Neural progenitor cell (in vitro differentiated cells): Measurements from ENCODE around the gene INTS11. TPM values are rescaled to one million over a fixed set of nuclear protein-coding genes. Genes with fewer than 3 reads are reported as not detected.

Experiments
- DNase-seq: peaks from one replicate; pipeline ENCODE4 v3.0.0-alpha.2; 2016; ENCODE audit warnings: low spot score
- H2AFZ ChIP-seq: fragments of 200-600 bp; sonication (generic); replicated peaks from 2 replicates; pipeline ENCODE4 v1.6.1; 2016; ENCODE audit warnings: antibody characterized with exemption
- H3F3A ChIP-seq: fragments of 200-600 bp; sonication (generic); 2 replicates; pipeline ENCODE4 v1.6.1; 2016; ENCODE audit warnings: antibody characterized with exemption, low read depth
- H3K27ac ChIP-seq: fragments of 200-600 bp; sonication (generic); 2 replicates; pipeline ENCODE4 v1.5.1; 2016; ENCODE audit warnings: mild to moderate bottlenecking
- H3K27me3 ChIP-seq: fragments of 200-600 bp; sonication (generic); 2 replicates; pipeline ENCODE4 v1.6.1; 2016; ENCODE audit warnings: mild to moderate bottlenecking, moderate library complexity
- H3K36me3 ChIP-seq: fragments of 200-600 bp; sonication (generic); 2 replicates; pipeline ENCODE4 v1.5.1; 2016
- H3K4me1 ChIP-seq: fragments of 200-600 bp; sonication (generic); 2 replicates; pipeline ENCODE4 v1.6.1; 2016; ENCODE audit warnings: mixed run types
- H3K4me2 ChIP-seq: fragments of 200-600 bp; sonication (generic); 2 replicates; pipeline ENCODE4 v1.6.1; 2016
- H3K4me3 ChIP-seq: fragments of 200-600 bp; sonication (generic); 2 replicates; pipeline ENCODE4 v1.5.1; 2016
- H3K79me2 ChIP-seq: fragments of 200-600 bp; sonication (generic); 2 replicates; pipeline ENCODE4 v1.6.1; 2016; ENCODE audit warnings: low read depth
- H3K9ac ChIP-seq: fragments of 200-600 bp; sonication (generic); 2 replicates; pipeline ENCODE4 v1.6.1; 2016
- H3K9me3 ChIP-seq: fragments of 200-600 bp; sonication (generic); 2 replicates; pipeline ENCODE4 v1.5.1; 2016; ENCODE audit warnings: low read depth
- H4K20me1 ChIP-seq: fragments of 200-600 bp; sonication (generic); 2 replicates; pipeline ENCODE4 v1.6.1; 2016; ENCODE audit warnings: low read depth
- H3K27ac Mint-ChIP-seq: 3 replicates; pipeline ENCODE4 v1.8.0; 2021; ENCODE audit warnings: mixed read lengths
- H3K27me3 Mint-ChIP-seq: 2 replicates; pipeline ENCODE4 v1.8.0; 2022; ENCODE audit warnings: low read depth, mild to moderate bottlenecking, inconsistent platforms, moderate library complexity, mixed read lengths; ENCODE audit not compliant: insufficient read depth
- H3K36me3 Mint-ChIP-seq: 3 replicates; pipeline ENCODE4 v1.8.0; 2021; ENCODE audit warnings: mixed read lengths
- H3K4me1 Mint-ChIP-seq: 3 replicates; pipeline ENCODE4 v1.8.0; 2021; ENCODE audit warnings: mixed read lengths
- H3K4me3 Mint-ChIP-seq: 3 replicates; pipeline ENCODE4 v1.8.0; 2021; ENCODE audit warnings: mild to moderate bottlenecking, moderate library complexity, mixed read lengths
- H3K9me3 Mint-ChIP-seq: 3 replicates; pipeline ENCODE4 v1.8.0; 2020; ENCODE audit warnings: mixed read lengths
- EZH2 ChIP-seq: fragments of 200-600 bp; sonication (generic); IDR thresholded peaks from 2 replicates; pipeline ENCODE4 v1.6.1; 2017; ENCODE audit warnings: antibody characterized with exemption, mild to moderate bottlenecking, moderate library complexity
- EZH2phosphoT487 ChIP-seq: fragments of 200-600 bp; sonication (generic); IDR thresholded peaks from 2 replicates; pipeline ENCODE4 v1.6.1; 2017; ENCODE audit warnings: antibody characterized with exemption
- total RNA-seq: library from RNA; depleted of rRNA; stranded (reverse); fragments of >200 nt; gene quantifications from 2 replicates; pipeline ENCODE4 v1.2.3, GENCODE V29; 2015; ENCODE audit warnings: low replicate concordance
- TF ChIP-seq, protein P1 (sequence below): fragments of 200-600 bp; sonication (generic); IDR thresholded peaks from 2 replicates; pipeline ENCODE4 v1.5.1; 2017; ENCODE audit warnings: antibody characterized with exemption, mild to moderate bottlenecking

The INTS11 gene
- total RNA-seq, 1 donor from 2014 or later, result 62.4 TPM

DNA sequence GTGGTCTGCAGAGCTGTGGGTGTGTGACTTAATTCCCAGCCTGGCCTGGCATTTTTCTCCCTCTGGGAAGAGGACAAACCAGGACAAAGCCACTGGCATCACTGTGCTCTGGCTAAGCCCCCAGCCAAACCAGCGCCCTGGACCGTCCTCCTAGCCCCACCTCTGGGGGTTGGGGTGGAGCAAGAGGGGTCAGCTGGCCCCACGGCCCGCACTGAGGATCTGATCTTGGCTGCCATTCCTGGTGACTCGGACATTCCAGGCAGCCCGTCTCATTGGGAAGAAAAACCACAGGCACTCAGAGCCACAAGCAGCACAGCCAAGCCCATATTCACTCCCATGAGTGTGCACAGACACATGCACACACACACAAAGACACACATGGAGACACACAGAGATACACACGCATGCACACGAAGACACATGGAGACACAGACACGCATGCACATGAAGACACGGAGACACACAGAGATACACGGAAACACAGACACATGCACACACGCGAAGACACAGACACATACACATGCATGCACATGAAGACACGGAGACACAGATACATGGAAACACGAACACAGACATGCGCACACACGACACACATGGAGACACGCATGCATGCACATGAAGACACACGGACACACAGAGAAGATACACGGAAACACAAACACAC, 36.2 kb upstream of the INTS11 start:
- no peak overlapping the region for H2AFZ ChIP-seq

DNA sequence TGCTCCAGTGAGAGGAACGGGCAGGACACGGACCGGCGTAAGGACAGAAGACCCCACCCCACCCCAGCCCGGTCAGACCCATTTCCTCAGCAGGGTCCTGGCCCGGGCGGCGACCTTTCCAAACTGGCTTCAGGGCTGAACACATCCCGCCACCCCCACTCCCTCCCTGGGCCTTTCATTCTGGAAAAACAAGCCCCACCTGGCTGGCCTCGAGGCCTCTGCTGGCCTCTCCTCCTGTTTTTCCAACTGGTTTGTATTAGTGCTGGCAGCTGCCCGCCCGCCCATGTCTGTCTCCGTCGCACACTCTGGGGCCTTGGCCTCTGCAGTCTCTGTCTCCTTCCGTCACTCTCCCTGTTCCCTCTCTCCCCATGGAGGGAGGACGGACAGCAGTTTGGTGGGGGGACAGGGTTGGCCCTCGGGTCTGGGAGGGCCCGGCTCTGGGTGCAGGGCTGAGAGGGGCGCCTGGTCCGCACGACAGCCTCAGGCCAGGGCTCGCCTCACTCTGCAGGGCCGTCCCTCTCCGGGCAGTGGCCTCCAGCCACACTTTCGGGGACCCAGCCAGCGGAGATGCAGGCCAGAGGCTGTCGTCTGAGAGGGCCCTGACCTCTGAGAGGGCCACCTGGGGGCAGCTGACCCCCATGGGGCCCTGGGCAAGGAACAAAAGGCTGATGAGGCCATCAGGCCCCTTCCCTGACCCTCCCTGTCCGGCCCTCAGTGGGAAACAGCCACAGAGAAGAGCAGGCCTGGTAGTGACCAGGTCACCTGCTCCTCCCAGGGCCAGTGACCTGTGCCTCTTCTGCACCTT, 35.4 kb upstream of the INTS11 start:
- Histone ChIP-seq H3K9ac (no peak overlapping the region), H3K27ac (peak overlapping the region; percentile 15), H4K20me1 (no peaks in the 10 kb centered on the region), H2AFZ (no peak overlapping the region), H3K4me3 (no peak overlapping the region), H3K27me3 (peaks cover 17% of the 10 kb centered on the region), H3F3A (peaks cover 44% of the 10 kb centered on the region), H3K4me1 (peaks cover 48% of the 10 kb centered on the region), H3K4me2 (peak overlapping the region; percentile 27), H3K36me3 (no peaks in the 10 kb centered on the region), H3K79me2 (no peaks in the 10 kb centered on the region), H3K9me3 (no peaks in the 10 kb centered on the region)
- Mint-ChIP-seq H3K9me3 (no peaks in the 10 kb centered on the region), H3K4me1 (peaks cover 41% of the 10 kb centered on the region), H3K27me3 (peaks cover 11% of the 10 kb centered on the region), H3K36me3 (no peaks in the 10 kb centered on the region), H3K4me3 (peak overlapping the region; percentile 76), H3K27ac (peak overlapping the region; percentile 95)
- TF ChIP-seq, protein P1, sequence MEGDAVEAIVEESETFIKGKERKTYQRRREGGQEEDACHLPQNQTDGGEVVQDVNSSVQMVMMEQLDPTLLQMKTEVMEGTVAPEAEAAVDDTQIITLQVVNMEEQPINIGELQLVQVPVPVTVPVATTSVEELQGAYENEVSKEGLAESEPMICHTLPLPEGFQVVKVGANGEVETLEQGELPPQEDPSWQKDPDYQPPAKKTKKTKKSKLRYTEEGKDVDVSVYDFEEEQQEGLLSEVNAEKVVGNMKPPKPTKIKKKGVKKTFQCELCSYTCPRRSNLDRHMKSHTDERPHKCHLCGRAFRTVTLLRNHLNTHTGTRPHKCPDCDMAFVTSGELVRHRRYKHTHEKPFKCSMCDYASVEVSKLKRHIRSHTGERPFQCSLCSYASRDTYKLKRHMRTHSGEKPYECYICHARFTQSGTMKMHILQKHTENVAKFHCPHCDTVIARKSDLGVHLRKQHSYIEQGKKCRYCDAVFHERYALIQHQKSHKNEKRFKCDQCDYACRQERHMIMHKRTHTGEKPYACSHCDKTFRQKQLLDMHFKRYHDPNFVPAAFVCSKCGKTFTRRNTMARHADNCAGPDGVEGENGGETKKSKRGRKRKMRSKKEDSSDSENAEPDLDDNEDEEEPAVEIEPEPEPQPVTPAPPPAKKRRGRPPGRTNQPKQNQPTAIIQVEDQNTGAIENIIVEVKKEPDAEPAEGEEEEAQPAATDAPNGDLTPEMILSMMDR, result no peak
- no peak for TF ChIP-seq EZH2
- no peak for TF ChIP-seq EZH2phosphoT487
- no peak for DNase-seq

More for the DNA sequence above, 36.2 kb upstream of the INTS11 start:
- H3K9me3 Mint-ChIP-seq, result no peaks in the 10 kb centered on the region
- Histone ChIP-seq H4K20me1 (no peaks in the 10 kb centered on the region), H3K4me1 (peaks cover 43% of the 10 kb centered on the region), H3K27me3 (peaks cover 9% of the 10 kb centered on the region), H3K9ac (no peak overlapping the region), H3K4me3 (no peak overlapping the region), H3K79me2 (no peaks in the 10 kb centered on the region), H3K36me3 (no peaks in the 10 kb centered on the region), H3K27ac (peak overlapping the region; percentile 15), H3K9me3 (no peaks in the 10 kb centered on the region), H3K4me2 (peak overlapping the region; percentile 27), H3F3A (peaks cover 44% of the 10 kb centered on the region)
- DNase-seq, result peak; percentile 71
- H3K4me3 Mint-ChIP-seq, result peak overlapping the region; percentile 15
- H3K27me3 Mint-ChIP-seq, result peaks cover 11% of the 10 kb centered on the region
- peaks cover 41% of the 10 kb centered on the region for H3K4me1 Mint-ChIP-seq
- H3K36me3 Mint-ChIP-seq, result no peaks in the 10 kb centered on the region
- H3K27ac Mint-ChIP-seq, result peak overlapping the region; percentile 58
- TF ChIP-seq EZH2 (no peak), EZH2phosphoT487 (no peak)
- TF ChIP-seq, protein P1, result no peak

DNA sequence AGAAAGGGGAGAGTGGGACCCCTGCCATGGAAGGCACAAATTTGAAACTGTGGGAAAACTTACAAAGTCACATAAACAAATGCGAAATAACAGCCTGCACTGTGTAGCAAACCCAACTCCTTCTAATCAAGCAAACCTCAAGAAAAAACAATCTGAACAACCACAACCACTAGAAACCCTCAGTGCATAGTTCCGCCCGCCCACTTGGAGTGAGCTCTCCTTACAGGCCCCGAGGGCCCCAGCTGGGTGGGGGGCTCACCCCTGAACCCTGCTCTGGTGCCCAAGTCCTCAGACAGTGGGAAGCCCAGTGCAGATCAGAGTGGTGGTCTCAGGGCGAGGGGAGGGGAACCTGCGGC, 34.8 kb upstream of the INTS11 start:
- Mint-ChIP-seq H3K9me3 (no peaks in the 10 kb centered on the region), H3K36me3 (no peaks in the 10 kb centered on the region), H3K4me3 (peak overlapping the region; percentile 76), H3K4me1 (peaks cover 41% of the 10 kb centered on the region), H3K27me3 (peaks cover 12% of the 10 kb centered on the region), H3K27ac (peak overlapping the region; percentile 95)
- no peaks in the 10 kb centered on the region for H3K9me3 ChIP-seq
- no peak overlapping the region for H3K9ac ChIP-seq
- H3F3A ChIP-seq, result peaks cover 48% of the 10 kb centered on the region
- peaks cover 22% of the 10 kb centered on the region for H3K27me3 ChIP-seq
- H3K79me2 ChIP-seq, result no peaks in the 10 kb centered on the region
- no peak for TF ChIP-seq EZH2
- peaks cover 54% of the 10 kb centered on the region for H3K4me1 ChIP-seq
- H4K20me1 ChIP-seq, result peaks cover 6% of the 10 kb centered on the region
- no peak overlapping the region for H3K27ac ChIP-seq
- no peak overlapping the region for H2AFZ ChIP-seq
- DNase-seq, result no peak
- H3K4me2 ChIP-seq, result no peak overlapping the region
- H3K4me3 ChIP-seq, result no peak overlapping the region
- H3K36me3 ChIP-seq, result no peaks in the 10 kb centered on the region
